GM19438 (cell line): Measurements from ENCODE around the gene SBK2.

Source experiments
- ATAC-seq: cut with Tn5 transposase; IDR thresholded peaks from one replicate; pipeline ENCODE4 v1.9.1; 2021; ENCODE audit warnings: low read depth; ENCODE audit not compliant: unreplicated experiment

SBK2 gene

GRCh38 chr19:55559684-55560083 lies 22.8 kb upstream of the SBK2 start:
- ATAC-seq, result no peak

GRCh38 chr19:55554741-55555152 lies 17.8 kb upstream of the SBK2 start:
- ATAC-seq, result no peak

GRCh38 chr19:55554302-55554701 lies 17.4 kb upstream of the SBK2 start:
- ATAC-seq, result no peak

- no peak for ATAC-seq
These were observed 16.6 kb upstream of the SBK2 start for GRCh38 chr19:55553217-55554182.

- ATAC-seq, result no peak
These were observed 15.7 kb upstream of the SBK2 start for GRCh38 chr19:55552620-55553019.

GRCh38 chr19:55552206-55552605 lies 15.3 kb upstream of the SBK2 start:
- ATAC-seq, result no peak

- ATAC-seq, result no peak
These were observed 13.4 kb upstream of the SBK2 start for GRCh38 chr19:55550321-55550650.

GRCh38 chr19:55549500-55550320 lies 12.8 kb upstream of the SBK2 start:
- no peak for ATAC-seq

- ATAC-seq, result no peak
These were observed 10.1 kb upstream of the SBK2 start for GRCh38 chr19:55546822-55547614.

- ATAC-seq, result no peak
These were observed 9.1 kb upstream of the SBK2 start for GRCh38 chr19:55546011-55546410.

GRCh38 chr19:55545443-55545842 lies 8.5 kb upstream of the SBK2 start, which contains the start of gene SBK3:
Gene SBK3, minus strand, starts transcription at chr19:55545543. Its CDS starts 0 bp downstream, at chr19:55545543.
- no peak for ATAC-seq

- no peak for ATAC-seq
These were observed 8.0 kb upstream of the SBK2 start for GRCh38 chr19:55544776-55545439.

- ATAC-seq, result no peak
These were observed 7.1 kb upstream of the SBK2 start for GRCh38 chr19:55544014-55544413.

GRCh38 chr19:55543567-55543966 lies 6.6 kb upstream of the SBK2 start:
- ATAC-seq, result no peak

- ATAC-seq, result no peak
These were observed 5.4 kb upstream of the SBK2 start for GRCh38 chr19:55542292-55542855.

- no peak for ATAC-seq
These were observed 4.2 kb upstream of the SBK2 start for GRCh38 chr19:55541091-55541490.

GRCh38 chr19:55540619-55541018 lies 3.7 kb upstream of the SBK2 start:
- ATAC-seq, result no peak

- no peak for ATAC-seq
These were observed 2.4 kb upstream of the SBK2 start for GRCh38 chr19:55539090-55539984.

GRCh38 chr19:55538132-55538531 lies 1.2 kb upstream of the SBK2 start:
- no peak for ATAC-seq
